GM10266 (cell line): ENCODE data around the gene CCDC88B.
A peak's percentile ranks its signal among the peaks of the same experiment; 100 is the strongest.

Source experiments
- DNase-seq: peaks from one replicate; pipeline ENCODE4 v3.0.0; 2012; ENCODE audit errors: extremely low spot score
- CTCF ChIP-seq: IDR thresholded peaks from 2 replicates; pipeline ENCODE4 v1.5.1; 2012; ENCODE audit warnings: mild to moderate bottlenecking, low read depth; ENCODE audit not compliant: control insufficient read depth, insufficient read depth; ENCODE audit errors: missing control alignments

Gene CCDC88B

GRCh38 chr11:64362339-64362738, 22.3 kb downstream of the CCDC88B start:
- no peak for DNase-seq
- TF ChIP-seq CTCF = no peak

GRCh38 chr11:64364435-64364834, 24.4 kb downstream of the CCDC88B start:
- peak; percentile 17 for DNase-seq
- TF ChIP-seq CTCF = no peak

DNA sequence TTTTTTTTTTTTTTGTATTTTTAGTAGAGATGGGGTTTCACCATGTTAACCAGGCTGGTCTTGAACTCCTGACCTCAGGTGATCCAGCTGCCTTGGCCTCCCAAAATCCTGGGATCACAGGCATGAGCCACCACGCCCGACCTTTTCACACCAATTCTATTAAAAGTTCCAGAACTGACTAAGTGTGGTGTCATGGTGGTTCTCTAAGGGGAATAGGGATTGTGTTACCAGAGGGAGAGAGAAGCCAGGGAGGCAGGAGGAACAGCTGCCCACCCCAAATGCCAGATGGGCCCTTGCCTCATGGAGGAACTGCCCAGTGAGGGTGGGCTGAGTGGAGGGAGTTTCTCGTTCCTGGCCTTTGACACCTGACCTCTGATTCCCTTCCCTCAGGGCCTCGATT, 24.9 kb downstream of the CCDC88B start:
- no peak for TF ChIP-seq CTCF

DNA sequence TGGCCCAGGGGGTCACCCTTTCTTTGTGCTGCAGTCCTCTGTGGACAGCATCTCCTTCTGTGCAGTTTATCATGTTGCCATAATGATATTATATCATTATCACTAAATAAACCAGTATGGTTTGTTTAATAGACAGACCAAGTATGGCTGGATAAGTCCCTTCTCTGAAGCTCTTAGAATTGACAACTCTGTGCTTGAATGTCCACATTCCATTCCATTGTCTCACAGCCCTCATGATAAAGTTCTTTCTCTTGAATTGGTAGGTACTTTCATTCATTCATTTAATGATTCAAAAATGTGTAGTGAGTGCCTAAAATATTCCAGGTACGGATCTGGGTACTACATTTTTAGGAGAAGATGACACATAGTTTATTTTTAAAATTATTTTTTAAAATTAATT, 26.7 kb downstream of the CCDC88B start:
- DNase-seq = no peak
- TF ChIP-seq CTCF = no peak

More for the DNA sequence above, 24.9 kb downstream of the CCDC88B start:
- no peak for DNase-seq

GRCh38 chr11:64367931-64368672, 28.1 kb downstream of the CCDC88B start:
- TF ChIP-seq CTCF = no peak

GRCh38 chr11:64368673-64369074, 28.7 kb downstream of the CCDC88B start:
- no peak for DNase-seq
- TF ChIP-seq CTCF = no peak

More at GRCh38 chr11:64367931-64368672, 28.1 kb downstream of the CCDC88B start:
- no peak for DNase-seq

GRCh38 chr11:64369440-64370421, 29.7 kb downstream of the CCDC88B start:
- DNase-seq = no peak
- no peak for TF ChIP-seq CTCF
